DMS153 treated with DMSO at 0.1 percent for 48 hours (cell line): ENCODE results near the gene LETM1.

Experiments
- DNase-seq: peaks from one replicate; lab custom pipeline; 2025; ENCODE audit not compliant: unreplicated experiment; lab: John Stamatoyannopoulos, UW

Gene LETM1

GRCh38 chr4:1873291-1873690, 17.3 kb upstream of the LETM1 start:
- no peak for DNase-seq

GRCh38 chr4:1872870-1873269, 16.9 kb upstream of the LETM1 start:
- no peak for DNase-seq

DNA sequence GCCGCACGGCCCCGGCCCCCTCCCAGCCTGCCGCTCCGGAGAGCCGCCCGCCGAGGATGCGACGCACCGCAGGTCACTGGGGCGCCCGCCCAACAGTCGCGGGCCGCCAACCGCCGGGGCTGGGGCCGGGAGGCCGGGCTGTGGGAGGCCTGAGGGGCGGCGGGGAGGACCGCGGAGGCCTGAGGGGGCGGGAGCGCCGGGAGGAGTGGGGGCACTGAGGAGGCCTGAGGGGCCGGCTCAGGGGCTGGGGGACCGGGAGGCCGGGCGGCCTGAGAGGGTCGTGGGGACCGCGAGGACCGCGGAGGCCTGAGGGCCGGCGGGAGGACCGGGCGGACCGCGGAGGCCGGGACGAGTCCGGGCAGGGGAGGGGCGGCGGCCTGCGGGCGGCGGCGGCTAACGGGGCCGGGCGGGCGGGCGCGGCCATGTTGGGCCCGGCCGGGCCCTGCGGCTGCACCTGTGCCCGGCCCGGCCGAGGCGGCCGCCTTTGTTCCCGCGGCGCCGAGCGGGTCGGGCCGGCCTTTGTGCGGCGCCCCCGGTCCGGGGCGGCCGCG, 15.6 kb upstream of the LETM1 start:
- no peak for DNase-seq

DNA sequence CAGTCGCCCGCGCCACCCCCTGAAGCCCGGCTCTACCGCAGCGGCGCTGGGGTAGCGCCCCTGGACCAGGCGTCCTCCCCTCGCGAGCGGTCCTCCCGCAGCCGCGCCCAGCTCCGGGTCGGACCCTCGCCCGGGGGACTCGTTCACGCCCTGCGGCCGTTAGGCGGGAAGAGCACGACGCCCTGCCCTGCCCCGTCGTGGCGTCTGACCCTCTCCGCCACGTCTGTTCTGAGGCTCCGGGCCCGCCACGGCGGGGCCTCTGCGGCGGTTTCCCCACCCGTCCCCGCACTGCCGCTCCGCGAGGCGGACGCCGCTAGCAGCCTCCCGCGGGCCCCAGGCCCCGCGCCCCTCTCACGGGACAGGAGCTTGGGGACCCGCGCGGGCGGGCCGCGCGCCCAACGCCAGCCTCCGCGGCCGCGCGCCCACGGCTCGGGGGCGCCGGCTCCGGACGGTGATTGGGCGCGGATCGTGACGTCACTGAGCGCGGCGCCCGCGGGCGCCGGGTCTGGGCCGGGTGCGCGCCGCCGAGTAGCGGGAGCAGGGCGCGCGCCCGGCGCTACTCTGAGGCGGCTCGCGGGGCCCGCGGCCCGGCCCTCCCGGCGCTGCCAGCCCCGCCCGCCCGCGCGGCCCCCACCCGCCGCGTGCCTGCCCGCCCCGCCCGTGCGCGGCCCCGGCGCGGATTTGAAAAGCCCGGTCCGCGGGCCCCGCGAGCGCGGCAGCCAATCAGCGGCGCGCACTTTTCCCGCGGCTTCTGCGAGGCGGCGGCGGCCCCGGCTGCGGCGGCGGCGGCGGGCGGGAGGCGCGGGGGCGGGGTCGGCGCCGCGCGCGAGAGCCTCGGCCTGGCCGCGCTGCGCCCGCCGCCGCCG, 14.9 kb upstream of the LETM1 start, which contains the start of gene NSD2:
Gene NSD2 (plus strand): TSS at position 816 of the 866 bp plus-strand sequence. CDS start 29,262 bp downstream, outside the sequence.
- DNase-seq = peak; percentile 68

DNA sequence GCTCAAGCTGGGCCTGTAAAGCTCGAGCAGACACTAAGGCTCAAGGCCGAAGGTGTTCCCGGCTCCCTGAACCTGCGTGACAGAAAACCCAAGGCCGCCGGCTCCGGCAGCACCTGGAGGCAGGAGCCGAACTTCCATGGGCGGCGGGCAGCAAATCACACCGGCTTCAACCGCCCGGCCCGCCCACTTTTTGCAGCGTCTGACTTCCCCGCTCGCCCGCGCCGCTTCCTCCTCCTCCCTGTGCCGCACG, 14.3 kb upstream of the LETM1 start:
- DNase-seq = peak; percentile 23

DNA sequence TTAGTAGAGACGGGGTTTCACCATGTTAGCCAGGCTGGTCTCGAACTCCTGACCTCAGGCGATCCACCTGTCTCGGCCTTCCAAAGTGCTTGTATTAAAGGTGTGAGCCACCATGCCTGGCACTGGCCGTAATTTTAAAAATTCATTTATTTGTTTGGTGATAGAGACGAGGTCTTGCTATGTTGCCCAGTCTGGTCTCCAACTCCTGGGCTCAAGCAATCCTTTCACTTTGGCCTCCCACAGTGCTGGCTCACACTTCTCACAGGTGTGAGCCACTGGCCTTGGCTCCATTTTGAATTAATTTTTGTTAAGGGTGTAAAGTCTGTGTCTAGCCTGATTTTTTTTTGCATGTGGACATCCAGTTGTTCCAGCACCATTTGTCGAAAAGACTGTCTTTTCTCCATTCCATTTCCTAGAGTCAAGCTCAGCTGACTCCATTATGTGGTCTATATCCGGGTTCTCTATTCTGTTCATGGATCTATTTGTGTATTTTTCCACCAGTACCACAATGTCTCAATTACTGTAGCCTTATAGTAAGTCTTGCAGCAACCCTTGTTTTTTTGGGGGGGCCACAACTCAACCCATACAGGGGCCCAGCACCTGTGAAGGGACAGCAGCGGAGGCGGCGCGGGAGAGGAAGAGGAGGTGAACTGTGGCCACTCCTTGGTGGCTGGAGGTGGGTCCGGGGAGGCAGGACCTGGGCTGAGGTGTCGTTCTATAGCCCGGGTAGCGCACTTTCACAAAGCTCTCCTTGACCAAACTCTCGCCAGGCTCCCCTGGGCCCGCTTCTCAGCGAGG, 13.8 kb upstream of the LETM1 start:
- no peak for DNase-seq

DNA sequence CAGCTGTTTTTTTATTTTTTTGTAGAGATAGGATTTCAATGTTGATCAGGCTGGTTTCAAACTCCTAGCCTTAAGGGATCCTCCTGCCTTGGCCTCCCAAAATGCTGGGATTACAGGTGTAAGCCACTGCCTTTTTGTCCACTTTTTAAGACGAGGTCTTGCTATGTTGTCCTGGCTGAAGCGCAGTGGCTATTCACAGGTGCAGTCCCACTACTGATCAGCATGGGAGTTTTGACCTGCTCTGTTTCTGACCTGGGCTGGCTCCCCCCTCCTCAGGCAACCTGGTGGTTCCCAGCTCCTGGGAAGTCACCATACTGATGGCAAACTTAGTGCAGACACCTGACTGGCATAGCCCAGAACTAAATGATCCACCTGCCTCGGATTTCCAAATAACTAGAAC, 13.0 kb upstream of the LETM1 start:
- DNase-seq = no peak

- DNase-seq = no peak
Measured at GRCh38 chr4:1868293-1868692, 12.3 kb upstream of the LETM1 start.

DNA sequence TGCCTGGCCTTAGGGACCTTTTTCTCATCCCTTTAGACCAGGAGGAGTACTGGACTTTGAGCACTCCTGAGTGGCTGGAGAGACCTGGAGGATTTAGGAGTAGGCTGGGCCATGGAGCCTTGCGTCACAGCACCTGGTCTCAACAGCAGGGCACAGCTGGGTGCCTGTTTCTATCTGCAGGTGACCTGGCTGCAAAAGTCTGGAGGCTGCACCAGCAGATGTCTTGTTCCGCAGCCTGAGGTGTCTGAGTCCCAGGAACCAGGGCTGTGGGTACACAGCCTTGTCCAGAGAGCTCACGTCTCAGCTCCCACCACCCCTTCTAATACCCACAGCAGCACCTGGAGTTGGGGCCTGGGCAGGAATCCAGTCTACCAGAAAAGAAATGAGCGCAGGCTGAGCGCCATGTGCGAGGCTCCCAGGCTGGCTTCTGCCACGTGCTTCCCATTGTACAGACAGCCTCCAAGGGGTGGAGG, 10.3 kb upstream of the LETM1 start:
- DNase-seq = no peak

- no peak for DNase-seq
Measured at GRCh38 chr4:1864076-1865008, 8.4 kb upstream of the LETM1 start.

GRCh38 chr4:1863297-1864033, 7.5 kb upstream of the LETM1 start:
- no peak for DNase-seq

DNA sequence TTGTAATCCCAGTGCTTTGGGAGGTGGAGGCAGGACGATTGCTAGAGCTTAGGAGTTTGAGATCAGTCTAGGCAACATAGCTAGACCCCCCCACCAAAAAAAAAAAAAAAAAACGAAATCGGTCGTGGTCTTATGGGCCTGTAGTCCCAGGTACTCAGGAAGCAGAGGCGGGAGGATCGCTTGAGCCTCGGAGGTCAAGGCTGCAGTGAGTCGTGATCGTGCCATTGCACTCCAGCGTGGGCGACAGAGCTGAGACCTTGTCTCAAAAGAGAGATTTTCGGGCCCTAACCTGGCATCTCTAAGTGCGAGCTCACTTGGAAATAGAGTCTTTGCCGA, 7.0 kb upstream of the LETM1 start:
- DNase-seq = no peak

DNA sequence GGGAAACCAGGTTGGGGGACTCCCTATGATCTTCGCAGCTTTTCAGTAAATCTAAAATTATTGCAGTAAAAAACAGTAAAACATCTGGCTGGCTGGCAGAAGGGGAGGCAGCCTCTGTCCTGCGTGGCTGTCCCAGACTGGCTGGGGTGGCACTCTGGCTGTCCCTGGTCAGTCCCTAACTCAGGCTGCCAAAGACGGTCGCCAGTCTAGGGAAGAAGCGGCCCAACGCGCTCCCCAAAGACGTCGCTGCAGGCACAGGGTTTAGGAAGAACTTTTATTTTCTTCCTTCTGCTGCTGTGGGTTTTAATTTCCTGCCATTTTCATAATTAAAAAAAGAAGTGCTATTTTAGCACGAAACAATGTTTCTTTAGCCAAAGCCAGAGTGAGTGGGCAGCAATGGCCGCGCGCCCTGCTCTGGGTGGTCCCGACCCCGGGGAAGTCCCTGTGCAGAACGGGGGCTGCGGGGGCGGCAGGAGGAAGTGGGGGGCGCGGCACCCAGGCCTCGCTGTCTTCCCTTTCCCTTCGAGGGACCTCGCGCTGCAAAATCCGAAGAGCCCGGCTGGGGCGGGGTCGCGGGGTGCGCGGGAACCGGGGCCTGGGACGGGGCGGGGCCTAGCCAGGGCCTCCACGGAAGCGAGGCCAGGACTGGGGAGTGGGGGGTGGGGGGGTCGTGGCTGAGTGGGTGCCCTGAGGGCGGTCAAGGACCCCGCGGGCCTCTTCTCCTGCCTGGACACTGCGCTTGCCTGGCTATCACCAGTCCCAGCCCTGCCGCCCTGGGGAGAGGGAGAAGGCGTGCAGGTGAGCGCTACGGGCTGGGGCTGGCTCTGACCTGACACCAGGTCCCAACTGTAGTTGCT, 6.3 kb upstream of the LETM1 start:
- no peak for DNase-seq

DNA sequence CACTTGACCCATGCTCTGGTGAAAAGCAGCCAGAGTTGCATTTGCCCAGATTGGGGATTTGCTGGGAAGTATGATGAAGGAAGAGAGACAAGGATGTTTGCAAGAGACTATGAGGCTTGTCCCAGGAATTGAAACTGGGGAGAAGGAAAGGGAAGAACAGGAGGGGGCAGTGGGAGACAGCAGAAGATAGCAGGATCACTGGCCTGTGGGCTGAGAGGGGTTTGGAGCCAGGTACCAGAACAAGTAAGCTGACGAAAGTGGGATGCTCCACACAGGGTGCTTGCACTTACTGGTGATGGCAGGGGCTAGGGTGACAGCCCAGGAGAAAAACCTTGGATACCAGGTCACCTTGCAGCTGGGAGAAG, 3.4 kb upstream of the LETM1 start:
- no peak for DNase-seq

DNA sequence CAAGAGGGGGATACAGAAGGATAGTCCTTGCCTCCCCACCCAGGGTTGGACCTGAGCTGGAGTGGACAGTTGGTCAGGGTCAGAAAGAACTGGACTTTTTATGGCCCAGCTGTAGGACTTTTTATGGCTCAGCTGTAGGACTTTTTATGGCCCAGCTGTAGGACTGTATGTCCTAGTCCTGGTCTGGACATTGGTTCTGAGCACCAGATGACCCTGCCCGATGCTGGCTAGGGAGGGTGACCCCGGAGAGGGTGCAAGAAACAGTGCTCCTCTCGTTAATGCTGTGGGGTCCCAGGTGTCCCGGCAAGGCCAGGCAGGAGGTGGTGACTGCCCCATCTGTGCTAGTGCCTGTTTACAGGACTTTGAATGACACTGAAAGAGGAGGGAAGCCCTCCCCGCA, 2.0 kb upstream of the LETM1 start:
- no peak for DNase-seq

DNA sequence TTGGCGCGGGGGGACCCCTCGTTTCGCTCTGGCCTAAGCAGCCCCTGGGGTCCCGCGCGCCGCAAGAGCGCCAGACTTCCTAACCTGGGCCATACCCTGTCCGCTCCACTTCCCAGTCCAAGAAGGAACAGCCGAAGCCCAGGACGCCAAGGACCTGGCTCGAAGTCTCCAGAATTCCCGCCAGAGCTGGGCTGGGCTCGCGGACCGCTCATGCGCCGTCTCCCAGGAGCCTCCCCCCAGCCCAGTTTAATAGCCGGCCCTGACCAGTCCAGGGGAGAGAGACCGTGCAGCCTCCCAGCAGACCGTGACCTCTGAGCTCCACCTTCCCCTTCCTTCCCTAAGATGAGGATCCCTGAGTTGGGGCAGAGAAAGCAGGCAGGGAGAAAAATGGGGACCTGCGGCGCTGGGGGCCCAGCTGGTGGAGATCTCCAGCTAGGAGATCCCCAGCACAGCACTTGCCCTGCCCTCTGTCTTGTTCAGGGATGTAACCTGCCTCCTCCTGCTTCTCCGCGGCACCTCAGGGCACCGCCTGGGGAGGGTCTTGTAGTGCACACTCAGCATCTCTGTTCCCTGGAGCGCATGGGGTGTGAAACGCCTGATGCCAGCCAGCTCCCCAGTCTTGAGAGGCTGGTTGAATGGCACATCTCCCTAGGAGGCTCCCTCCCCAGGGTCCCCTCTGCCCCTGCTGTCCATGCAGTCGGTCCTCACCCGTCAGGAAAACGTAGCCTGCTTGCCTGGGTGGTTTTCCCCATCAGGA, 1.2 kb upstream of the LETM1 start:
- no peak for DNase-seq

DNA sequence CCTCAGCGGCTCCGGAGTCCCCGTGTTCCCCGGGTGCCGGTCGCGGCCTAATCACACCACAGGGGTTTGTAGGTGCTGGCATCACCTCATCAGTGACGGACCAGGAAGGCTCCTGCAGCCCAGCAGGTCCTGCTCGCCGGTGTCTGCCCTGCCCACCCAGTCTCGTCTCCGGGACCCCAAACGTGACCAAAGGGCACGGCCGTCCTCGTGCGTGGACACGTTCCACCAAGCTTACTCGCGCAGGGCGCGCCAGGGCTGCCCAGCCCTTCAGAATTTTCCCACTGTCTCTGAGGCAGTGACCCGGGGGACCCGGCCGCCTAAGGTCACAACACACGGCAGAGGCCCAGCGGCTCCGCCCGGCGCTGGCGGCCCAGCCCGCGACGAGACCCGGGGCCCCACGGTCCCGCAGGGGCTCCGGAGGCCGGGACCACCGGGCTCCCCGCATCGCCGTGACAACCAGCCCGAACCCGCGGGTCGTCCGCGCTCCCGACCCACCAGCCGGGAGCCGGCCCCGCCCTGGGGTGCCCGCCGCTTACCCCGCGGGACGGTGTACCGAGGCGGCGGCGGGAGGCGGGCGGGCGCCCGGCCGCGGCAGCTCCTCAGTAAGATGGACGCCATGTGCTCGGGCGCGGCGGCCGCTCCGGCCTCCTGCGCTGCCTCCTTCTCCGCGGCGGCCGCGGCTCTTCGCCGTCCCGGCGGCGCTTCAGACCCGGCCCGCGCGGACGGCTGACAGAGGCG, 454 bp downstream of the LETM1 start:
- no peak for DNase-seq

- DNase-seq = no peak
Measured at GRCh38 chr4:1854752-1855151, 1.2 kb downstream of the LETM1 start.
